ENCODE results near the gene IL18.
"Not testable (repeated sequence)": the region's sequence is repeated elsewhere in the genome, so short reads cannot be mapped to it uniquely, and the experiment has no call there.

Gene IL18

DNA sequence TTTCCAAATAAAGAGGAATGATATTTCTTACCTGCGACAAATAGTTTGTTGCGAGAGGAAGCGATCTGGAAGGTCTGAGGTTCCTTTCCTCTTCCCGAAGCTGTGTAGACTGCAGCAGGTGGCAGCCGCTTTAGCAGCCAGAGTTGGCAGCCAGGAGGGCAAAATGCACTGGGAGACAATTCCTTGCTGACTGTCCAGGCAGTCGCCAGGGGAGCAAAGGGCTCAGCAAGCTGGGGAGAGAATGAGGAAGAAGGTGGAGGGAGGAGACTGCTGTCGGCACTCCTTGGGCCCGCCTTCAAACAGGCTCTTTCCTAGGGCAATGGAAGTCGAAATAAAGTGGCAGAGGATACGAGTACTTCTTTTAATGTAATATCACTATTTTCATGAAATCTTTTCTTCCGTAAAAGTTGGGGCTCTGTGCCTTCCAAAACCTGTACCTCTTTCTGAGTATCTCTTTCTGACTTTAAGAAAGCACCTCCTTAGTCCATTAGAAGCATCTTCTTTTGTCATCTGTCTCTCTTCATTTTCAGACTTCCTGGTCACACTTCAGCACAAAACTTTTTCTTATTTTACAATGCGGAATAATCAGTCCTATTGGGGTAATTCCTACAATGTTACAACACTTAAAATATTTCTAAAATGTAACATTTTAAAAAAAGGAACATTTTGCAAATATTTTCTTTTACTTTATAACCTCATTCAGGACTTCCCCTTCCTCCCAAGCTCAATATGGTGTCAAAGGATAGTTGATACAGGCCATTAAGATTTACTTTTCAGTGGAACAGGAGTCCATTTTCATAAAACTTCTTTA lies at the start of gene IL18:
Gene IL18, minus strand, starts transcription at position 220 of the 811 bp plus-strand sequence. CDS start 9,041 bp downstream, outside the sequence.
- no peak for DNase-seq

DNA sequence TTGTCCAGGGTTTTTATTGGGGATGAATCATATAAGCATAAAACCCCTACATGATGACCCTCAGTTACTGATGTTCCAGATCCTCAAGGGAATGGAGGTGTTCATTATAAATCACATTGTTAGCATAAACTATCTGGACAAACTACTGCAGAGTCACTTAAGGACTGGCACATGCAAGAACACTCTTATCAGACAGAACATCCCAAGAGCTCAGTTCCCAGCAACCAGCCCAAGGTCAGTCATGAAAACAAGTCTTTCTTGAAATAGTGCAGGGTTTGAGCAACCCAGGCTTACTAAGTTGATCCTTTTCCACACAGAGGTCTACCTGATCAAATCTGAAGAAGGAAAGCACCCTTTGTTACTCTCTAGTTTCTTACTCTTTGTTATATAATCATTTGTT lies 48.8 kb upstream of the IL18 start:
- no peak for DNase-seq

DNA sequence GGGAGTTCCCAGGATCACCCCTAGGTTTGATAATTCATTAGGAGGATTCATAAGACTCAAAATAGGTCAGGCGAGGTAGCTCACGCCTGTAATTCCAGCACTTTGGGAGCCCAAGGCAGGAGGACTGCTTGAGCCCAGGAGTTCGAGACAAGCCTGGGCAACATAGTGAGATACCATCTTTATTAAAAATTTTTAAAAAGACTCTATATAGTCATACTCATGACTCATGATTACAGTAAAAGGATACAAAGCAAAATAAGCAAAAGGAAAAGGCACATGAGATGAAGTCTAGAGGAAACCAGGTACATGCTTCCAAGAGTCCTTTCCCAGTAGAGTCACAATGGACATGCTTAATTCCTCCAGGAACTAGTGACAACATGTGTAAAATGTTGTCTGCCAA lies 48.4 kb upstream of the IL18 start:
- DNase-seq: no peak

GRCh38 chr11:112211536-112211935 lies 47.6 kb upstream of the IL18 start:
- DNase-seq: no peak

- no peak for DNase-seq
Observed at GRCh38 chr11:112210890-112211289, 47.0 kb upstream of the IL18 start.

GRCh38 chr11:112206071-112206470 lies 42.2 kb upstream of the IL18 start:
- DNase-seq: no peak

- no peak for DNase-seq
Observed at GRCh38 chr11:112200252-112200651, 36.4 kb upstream of the IL18 start.

GRCh38 chr11:112199101-112199500 lies 35.2 kb upstream of the IL18 start:
- DNase-seq: not testable (repeated sequence)

GRCh38 chr11:112196519-112197087 lies 32.7 kb upstream of the IL18 start:
- no peak for DNase-seq

DNA sequence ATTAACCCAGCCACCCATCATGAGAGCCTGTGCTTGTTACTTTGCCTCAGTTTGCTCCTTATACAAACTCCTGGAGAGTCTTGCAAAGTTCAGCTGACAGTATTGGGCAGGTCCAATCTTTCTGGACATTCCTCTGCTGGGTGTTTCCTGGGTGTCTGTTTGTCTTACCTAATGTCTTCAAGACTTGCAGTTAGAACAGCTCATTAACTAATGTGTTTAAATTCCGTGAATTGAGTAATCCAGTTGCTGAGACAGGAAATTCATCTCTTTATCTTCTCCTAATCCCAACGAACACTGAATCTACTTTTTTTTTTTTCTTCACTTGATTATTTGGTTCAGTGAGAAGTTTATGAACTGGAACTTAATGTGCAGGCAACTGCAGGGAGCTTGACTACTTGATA lies 32.1 kb upstream of the IL18 start:
- DNase-seq: no peak

- not testable (repeated sequence) for DNase-seq
Observed at GRCh38 chr11:112195113-112195512, 31.2 kb upstream of the IL18 start.

GRCh38 chr11:112186304-112186703 lies 22.4 kb upstream of the IL18 start:
- DNase-seq: no peak

- DNase-seq: no peak
Observed at GRCh38 chr11:112185883-112186282, 22.0 kb upstream of the IL18 start.

GRCh38 chr11:112182867-112183266 lies 19.0 kb upstream of the IL18 start:
- no peak for DNase-seq

DNA sequence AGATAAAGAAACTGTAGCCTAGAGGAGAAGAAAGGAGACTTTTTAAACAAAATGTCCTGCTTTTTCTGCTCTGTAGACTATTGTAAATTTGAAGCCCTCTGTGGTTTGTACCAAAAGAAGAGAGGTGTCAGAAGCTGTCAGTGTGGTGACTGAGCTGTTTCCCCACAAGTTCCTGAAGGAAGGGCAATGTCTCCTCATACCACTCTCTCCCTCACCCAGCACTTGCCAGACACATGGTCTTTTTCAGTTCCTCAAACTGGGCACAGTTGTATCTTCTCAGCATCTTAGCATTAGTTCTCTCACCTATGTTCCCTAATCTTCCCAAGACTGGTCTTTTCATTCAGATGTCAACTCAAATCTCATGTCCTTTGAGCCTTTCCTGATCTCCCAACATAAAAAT lies 15.7 kb upstream of the IL18 start:
- no peak for DNase-seq

DNA sequence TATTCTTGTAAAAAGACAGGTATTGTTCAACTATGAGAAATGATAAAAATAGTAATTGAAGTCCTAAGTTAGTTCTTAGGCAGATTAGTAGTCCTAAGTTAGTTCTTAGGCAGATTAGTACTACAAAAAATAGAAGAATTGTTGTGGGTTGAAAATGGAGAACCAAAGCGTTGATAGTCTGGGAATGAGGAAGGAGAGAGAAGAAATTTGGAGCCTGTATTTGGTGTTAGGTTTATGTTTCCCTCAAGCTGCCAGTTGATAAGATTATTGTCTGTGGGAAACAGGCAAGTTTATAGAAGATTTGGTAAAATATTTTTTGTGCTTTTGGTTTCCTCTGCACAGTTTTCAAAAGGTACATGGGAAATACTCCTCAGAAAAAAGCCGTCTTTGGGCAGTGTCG lies 15.0 kb upstream of the IL18 start:
- no peak for DNase-seq

DNA sequence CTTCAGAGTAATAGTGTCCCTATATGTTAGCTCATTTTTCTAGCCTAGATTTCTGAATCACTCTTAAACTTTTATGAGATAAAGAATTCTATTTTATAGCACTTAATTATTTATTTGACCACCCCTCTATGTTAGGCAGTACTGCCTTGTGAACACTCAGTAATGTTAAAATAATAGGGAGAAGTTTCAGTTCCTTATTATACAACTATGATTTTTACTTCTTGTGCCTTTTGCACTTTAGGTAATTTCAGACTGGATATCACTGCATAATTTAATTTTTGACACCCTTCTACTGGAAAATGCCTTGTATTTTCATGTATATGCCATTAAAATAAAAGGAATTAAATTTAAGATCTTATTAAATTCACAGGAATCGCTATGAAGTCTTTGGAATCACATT lies 14.5 kb upstream of the IL18 start:
- no peak for DNase-seq

DNA sequence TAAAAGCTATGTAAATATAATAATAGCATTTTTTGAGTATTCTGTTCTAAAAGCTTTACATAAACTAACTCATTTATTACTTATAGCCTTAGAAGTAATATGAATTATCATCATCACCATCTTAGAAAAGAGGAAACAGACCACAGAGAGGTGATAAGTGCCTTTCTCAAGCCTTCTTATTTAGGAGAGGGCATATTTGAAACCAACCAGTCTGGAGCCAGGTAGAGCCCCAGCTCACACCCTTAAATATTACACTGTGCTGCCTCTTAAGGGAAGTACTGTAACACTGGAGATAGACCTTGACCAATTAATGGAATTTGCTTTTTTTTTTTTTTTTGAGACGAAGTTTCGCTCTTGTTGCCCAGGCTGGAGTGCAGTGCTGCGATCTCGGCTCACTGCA lies 13.7 kb upstream of the IL18 start:
- DNase-seq: no peak

- DNase-seq: no peak
Observed at GRCh38 chr11:112176077-112176476, 12.2 kb upstream of the IL18 start.

DNA sequence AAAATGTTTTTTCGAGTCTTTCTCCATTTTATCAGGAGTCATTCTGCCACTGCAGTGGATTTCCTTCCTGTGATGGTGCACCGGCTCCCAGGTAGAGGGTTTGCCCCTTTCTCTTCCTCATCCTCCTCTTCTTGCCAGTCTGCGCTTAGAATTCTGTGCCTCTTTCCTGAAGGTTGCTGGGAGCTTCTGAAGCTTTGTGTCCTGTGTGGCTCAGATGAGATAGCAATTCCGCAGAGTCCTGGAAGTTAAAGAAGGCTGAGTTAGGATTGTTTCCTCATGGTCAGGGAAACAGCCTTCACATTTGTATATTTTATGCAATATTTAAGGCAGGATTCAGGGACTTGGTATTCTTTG lies 11.7 kb upstream of the IL18 start:
- no peak for DNase-seq

GRCh38 chr11:112174789-112175598 lies 11.1 kb upstream of the IL18 start, which contains the start of gene BCO2:
Gene BCO2, plus strand, starts transcription at chr11:112175512. Its CDS starts 90 bp downstream, at chr11:112175602.
- DNase-seq: peak; percentile 21

GRCh38 chr11:112173152-112173551 lies 9.3 kb upstream of the IL18 start:
- DNase-seq: no peak

DNA sequence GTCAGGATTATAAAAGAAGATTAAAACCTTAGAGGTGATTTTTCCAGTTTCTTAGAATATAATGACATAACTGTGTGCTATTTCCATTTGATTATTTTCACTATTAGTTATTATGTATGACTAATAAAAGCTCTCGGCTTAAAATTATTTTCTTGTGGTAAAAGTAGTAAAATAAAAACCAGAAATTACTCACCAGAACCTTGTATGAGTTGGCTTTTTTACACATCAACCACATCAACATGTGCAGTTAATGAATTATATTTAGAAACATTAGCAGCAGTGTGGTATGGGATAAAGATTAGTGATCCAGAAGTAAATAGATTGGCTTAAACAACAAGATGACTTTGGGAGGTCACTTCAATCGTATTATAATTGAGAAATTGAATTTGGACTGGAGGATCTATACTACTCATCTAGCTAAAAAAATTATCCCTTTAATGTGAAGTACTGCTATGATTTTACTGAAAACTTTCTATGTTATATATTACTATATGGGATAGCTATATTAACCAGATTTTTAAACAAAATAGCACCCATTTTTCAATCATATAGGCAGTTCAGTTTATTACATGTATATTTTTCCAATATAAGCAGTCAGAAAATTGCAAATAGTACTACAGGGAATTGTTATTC lies 8.6 kb upstream of the IL18 start:
- DNase-seq: no peak
